Raji (cell line): Measurements from ENCODE around the gene PIP5K1A.
A peak's percentile ranks its signal among the peaks of the same experiment; 100 is the strongest.

Source experiments
- POLR2A ChIP-seq: IDR thresholded peaks from 2 replicates; pipeline ENCODE4 v1.6.1; 2011; ENCODE audit warnings: low read depth, low read length, control low read depth; ENCODE audit not compliant: insufficient read depth

Gene PIP5K1A

DNA sequence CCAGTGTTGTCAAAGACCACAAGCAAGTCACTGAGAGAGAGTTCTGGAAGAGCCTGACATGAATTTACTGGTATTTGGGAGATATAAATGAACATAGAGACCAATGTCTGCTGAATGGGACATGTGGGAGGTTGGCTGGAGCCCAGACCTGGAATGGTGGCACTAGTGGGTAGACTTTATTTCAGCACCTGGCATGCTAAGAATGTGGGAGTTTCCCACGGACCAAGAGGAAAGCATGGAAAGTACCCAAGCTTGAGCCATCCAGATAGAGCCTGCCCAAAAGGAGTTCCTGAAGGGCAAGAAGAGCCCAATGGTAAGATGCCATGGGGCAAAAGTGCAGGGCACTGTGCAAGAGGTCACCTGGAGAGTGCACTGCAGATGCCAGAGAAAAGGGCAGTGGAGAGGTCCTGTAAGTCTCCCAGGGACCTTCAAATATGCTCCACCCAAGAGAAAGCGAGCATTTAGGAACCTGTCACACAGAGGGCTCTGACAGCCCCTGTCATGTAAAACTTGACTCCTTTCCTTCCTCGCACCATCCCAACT lies 75.6 kb downstream of the PIP5K1A start:
- TF ChIP-seq POLR2A, result no peak

DNA sequence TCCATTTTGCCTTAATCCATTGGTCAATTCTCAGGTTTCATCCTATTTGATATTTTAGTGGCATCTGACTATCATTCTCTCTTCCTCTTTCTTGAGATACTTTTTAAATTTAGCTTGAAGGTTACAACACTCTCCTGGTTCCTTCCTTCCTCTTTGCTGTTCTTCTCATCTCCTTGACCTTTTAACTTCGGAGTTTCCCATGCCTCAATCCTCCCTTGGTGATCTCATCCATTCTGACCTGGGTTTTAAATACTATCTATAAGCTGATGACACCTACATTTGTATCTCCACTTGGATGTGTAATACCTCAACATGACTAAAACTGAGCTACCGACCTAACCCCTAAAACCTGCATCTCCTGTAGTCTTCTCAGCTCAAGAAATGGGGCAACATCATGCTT lies 78.9 kb downstream of the PIP5K1A start:
- no peak for TF ChIP-seq POLR2A

DNA sequence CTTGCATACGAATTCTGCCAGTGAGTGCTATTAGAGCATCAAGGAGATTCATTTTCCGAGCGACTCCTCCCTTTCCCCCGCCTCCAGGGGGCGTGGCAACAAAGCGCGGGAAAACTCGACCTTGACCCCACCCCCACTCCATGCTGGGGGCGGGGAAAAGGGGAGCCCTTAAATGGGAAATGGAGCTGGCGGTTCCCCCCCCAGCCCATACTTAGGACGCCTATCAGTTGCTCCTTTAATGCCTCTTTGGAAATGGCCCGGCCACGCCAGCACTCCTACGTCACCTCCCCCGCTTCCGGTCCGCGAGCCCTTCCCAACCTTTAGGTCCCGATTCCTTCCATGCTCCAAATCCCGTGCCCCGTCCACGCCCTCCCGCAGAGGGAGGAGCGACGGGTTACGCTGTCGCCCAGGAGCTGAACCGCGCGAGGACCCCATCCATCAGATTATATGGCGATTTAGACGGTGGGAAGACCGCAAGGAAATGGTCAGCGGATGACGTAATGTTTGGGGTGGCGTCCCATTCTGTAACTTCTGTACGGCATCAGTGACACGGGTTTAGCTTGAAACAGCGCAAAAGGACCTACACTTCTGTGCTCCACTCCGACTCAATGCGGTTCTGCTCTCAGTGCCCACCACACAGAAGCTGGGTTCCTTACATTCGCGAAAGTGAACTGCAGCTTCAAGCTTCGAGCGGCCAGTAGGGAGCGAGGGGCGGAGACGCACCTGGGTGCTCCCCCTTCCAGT lies 83.0 kb downstream of the PIP5K1A start:
- peak; percentile 78 for TF ChIP-seq POLR2A

DNA sequence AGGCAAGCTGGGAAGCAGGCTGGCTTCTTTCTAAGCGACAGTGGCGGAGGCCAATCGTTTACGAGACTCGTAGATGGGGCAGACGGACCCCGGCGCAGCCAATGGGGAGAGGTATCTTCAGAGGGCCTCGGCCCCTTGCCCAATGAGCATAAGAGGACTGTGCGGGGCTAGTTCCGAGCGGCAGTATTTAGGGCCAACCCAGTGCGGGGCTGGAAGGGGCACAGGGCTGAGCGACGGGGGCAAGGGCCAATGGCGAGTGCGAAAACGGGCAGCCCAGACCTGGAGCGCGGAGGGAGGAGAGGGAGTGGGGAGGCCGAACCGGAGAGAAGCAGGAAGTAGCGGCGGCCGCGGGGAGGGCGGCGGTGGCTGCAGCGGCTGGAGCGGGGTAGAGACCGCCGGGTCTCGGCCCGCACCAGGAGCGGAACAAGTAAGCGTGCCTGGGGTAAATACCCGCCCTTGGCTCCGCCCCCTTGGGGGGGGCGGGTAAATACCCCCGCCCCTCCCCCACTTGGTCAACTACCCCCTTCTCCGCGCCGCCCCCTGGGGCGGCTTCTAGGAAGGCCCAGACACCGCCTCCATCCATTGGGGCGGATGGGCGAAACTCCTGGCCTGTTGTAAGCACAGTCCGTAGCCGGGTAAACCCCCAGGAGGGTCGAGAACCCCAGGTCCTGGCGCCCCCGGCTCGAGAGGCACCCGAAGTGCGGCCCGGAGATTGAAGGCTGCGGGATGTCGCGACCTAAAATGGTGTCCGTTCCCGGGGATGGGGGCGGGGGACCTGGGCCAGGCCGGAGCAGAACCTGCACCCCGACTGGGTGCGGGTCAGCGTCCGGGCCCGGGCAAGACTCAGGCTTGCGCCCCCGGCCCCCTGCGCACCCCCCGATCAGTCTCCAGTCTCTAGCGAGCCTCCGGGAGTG lies 83.9 kb downstream of the PIP5K1A start, which contains the start of gene ZNF687:
Gene ZNF687, plus strand, starts transcription at position 331 of the 914 bp plus-strand sequence. CDS start 3,993 bp downstream, outside the sequence.
- peak; percentile 54 for TF ChIP-seq POLR2A

DNA sequence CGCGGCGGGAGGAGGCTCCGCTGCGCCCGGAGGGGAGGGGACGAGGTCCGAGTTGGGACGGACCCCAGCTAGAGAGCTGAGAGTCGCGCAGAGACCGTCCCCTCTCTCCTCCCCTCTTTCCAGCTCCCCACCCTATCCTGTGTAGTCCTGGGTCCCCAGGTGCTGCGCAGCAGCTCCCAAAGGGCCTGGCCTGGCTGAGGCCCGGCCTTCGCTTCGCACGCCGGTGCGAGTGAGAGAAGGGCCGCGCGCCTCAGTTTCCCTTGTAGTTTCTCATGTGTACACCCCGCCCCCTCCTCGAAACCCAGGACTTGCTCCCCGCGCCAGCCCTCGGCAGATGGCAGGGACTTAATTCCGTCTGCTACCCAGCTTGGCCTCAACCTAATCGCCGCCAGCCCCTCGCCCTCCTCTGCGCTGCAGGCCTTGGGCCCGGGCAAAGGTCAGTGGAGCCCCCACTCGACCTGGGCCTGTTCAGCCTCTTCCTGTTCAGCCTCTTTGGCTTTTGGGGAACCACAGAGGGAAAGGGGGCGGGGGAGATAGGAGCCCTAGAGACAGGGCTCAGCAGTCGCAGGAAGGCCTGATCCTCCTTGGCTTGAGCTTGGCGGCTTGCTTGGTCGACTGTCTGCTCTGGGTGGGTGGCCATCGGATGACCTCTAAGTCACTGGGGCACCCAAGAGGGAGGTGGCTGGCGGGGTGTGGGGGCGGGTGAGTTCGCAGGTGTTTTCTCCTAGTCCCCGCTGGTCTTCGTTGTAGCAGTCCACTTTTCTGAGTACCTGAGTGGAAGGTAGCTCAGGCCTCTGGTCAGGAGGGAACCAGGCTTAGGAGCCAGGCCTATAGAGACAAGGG lies 84.8 kb downstream of the PIP5K1A start:
- no peak for TF ChIP-seq POLR2A

DNA sequence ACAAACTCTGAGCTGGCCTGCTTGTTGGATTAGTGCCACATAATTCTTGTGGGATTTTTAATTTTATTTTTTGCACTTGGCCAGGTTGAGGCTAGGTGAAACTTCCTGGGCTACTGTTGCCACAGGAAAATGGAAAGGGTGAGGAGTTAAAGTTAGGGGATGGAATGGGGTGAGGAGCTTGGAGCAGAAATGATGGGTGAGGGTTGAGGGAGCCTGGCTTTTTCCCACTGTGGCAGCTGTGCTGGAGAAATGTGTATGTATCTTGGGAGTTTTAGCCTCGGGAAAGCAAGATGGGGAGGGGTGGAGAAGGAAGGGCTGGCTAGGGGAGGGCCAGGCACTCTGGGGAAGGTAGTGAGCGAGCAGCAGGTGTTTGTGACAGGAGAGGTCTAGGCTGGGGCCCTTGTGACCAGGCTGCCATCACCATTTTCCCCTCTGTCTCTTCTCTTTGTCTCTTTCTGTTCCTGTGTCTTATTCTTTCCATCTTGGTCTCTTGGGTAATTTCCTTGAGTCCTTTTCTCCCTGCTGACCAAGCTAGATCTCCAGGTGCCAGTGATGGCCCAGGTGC lies 85.7 kb downstream of the PIP5K1A start:
- TF ChIP-seq POLR2A, result no peak

DNA sequence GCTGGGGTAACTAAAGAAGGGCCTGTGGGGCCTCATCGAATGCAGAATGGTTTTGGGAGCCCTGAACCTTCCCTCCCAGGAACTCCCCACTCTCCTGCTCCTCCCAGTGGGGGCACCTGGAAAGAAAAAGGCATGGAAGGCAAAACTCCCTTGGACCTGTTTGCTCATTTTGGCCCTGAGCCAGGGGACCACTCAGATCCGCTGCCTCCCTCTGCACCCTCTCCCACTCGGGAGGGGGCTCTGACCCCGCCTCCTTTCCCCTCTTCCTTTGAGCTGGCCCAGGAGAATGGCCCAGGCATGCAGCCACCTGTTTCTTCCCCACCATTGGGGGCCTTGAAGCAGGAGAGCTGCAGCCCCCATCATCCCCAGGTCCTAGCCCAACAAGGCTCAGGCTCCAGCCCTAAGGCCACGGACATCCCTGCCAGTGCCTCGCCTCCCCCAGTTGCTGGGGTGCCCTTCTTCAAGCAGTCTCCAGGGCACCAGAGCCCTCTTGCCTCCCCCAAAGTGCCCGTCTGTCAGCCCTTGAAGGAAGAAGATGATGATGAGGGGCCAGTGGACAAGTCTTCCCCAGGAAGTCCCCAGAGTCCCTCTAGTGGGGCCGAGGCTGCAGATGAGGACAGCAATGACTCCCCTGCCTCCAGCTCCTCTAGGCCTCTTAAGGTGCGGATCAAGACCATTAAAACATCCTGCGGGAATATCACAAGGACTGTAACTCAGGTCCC lies 88.4 kb downstream of the PIP5K1A start:
- no peak for TF ChIP-seq POLR2A

DNA sequence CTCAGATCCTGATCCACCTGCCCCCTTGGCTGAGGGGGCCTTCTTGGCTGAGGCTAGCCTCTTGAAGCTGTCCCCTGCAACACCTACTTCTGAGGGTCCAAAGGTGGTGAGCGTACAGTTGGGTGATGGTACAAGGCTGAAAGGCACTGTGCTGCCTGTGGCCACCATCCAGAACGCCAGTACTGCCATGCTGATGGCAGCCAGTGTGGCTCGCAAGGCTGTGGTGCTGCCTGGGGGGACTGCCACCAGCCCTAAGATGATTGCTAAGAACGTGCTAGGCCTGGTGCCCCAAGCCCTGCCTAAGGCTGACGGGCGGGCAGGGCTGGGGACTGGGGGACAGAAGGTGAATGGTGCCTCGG lies 89.0 kb downstream of the PIP5K1A start:
- TF ChIP-seq POLR2A, result no peak

DNA sequence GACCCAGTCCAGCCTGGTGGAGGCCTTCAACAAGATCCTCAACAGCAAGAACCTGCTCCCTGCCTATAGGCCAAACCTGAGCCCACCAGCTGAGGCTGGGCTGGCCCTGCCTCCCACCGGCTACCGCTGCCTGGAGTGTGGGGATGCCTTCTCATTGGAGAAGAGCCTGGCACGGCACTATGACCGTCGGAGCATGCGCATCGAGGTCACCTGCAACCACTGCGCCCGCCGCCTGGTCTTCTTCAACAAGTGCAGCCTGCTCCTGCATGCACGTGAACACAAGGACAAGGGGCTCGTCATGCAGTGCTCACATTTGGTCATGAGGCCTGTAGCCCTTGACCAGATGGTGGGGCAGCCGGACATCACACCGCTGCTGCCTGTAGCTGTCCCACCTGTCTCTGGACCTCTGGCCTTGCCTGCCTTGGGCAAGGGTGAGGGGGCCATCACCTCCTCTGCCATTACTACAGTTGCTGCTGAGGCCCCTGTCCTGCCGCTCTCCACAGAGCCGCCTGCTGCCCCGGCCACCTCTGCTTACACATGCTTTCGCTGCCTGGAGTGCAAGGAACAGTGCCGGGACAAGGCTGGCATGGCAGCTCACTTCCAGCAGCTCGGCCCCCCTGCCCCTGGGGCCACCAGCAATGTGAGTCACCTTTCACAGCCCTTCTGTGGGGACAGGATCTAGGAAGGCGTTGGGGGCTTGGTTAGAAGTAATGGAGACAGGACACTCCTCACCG lies 89.6 kb downstream of the PIP5K1A start:
- TF ChIP-seq POLR2A, result no peak

DNA sequence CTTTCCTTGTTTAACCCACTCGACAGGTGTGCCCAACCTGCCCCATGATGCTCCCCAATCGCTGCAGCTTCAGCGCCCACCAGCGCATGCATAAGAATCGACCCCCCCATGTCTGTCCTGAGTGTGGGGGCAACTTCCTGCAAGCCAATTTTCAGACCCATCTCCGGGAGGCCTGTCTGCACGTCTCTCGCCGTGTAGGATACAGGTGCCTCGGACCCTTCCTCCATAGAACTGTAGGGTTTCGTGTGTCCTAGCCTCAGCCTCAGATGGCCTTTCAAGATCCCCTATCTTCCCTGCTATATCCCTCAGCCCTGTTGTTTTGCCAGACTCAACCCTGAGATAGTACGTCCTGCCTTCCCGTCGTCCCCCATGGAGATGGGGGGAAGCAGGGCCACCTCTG lies 90.2 kb downstream of the PIP5K1A start:
- no peak for TF ChIP-seq POLR2A

DNA sequence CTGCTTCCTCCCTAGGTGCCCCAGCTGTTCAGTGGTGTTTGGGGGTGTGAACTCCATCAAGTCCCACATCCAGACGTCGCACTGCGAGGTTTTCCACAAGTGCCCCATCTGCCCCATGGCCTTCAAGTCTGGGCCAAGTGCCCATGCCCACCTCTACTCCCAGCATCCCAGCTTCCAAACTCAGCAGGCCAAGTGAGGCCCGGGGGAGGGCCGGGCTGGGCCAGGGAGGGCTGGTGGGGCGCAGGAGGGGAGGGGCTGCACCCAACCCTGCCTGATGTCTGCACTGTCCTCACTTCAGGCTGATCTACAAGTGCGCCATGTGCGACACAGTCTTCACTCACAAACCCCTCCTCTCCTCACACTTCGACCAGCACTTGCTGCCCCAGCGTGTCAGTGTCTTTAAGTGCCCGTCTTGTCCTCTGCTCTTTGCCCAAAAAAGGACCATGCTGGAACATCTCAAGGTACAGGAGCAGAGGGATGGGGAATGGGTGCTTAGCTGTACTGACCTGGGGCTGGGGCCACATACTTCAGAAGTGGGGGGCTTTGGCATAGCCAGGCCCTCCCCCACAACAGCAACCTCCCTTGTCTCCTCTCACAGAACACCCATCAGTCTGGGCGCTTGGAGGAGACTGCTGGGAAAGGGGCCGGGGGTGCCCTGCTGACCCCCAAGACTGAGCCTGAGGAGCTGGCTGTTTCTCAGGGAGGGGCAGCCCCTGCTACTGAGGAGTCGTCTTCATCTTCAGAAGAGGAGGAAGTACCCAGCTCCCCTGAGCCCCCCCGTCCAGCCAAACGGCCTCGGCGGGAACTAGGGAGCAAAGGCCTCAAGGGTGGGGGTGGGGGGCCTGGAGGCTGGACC lies 91.0 kb downstream of the PIP5K1A start:
- no peak for TF ChIP-seq POLR2A

DNA sequence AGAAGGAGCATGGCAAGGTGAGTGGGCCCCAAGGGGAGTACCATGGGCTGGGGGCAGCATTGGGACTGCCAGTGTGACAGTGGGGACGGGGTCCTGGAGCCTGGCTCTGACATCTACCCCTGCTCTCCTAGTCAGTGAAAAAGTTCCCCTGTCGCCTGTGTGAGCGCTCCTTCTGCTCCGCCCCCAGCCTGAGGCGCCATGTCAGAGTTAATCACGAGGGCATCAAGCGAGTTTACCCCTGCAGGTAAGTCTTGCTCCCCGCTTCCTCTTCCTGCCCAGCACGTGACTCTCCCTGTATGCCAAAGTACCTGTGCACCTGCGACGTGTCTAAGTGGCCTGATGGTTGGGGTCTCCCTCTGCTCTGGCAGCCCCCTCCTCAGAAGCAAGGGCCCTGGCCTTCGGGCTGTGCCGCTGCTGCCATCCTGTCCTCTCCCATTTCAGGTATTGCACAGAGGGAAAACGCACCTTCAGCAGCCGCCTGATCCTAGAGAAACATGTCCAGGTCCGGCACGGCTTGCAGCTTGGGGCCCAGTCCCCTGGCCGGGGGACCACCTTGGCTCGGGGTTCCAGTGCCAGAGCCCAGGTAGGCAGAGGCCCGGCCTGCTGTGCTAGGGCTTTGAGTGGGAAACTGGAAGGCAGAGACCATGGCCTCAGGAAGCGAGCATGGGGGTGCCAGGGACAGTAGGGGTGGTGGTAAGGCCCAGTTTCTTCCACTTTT lies 91.8 kb downstream of the PIP5K1A start:
- TF ChIP-seq POLR2A, result no peak
